ENCODE data around the gene SKIL.
A peak's percentile ranks its signal among the peaks of the same experiment; 100 is the strongest.

Gene SKIL

GRCh38 chr3:170397685-170398084, 40.2 kb downstream of the SKIL start:
- no peak for DNase-seq (ENCODE audit: low spot score)

GRCh38 chr3:170405101-170405500, 47.6 kb downstream of the SKIL start:
- DNase-seq (ENCODE audit: low spot score): no peak

- DNase-seq (ENCODE audit: low spot score): no peak
Observed at GRCh38 chr3:170410428-170411029, 53.0 kb downstream of the SKIL start.

GRCh38 chr3:170413291-170413690, 55.8 kb downstream of the SKIL start:
- no peak for DNase-seq (ENCODE audit: low spot score)

GRCh38 chr3:170414202-170414663, 56.7 kb downstream of the SKIL start:
- DNase-seq (ENCODE audit: low spot score): peak; percentile 59

GRCh38 chr3:170417090-170417489, 59.6 kb downstream of the SKIL start:
- no peak for DNase-seq (ENCODE audit: low spot score)

GRCh38 chr3:170418422-170419398, 61.2 kb downstream of the SKIL start, which contains the start of gene CLDN11:
Gene CLDN11 (plus strand): TSS chr3:170418868. CDS start chr3:170419067, 199 bp downstream.
- DNase-seq (ENCODE audit: low spot score): no peak

GRCh38 chr3:170419557-170420087, 62.1 kb downstream of the SKIL start:
- DNase-seq (ENCODE audit: low spot score): no peak

- DNase-seq (ENCODE audit: low spot score): no peak
Observed at GRCh38 chr3:170420307-170420821, 62.8 kb downstream of the SKIL start.

GRCh38 chr3:170421111-170421641, 63.7 kb downstream of the SKIL start:
- DNase-seq (ENCODE audit: low spot score): no peak

GRCh38 chr3:170421758-170422157, 64.2 kb downstream of the SKIL start:
- no peak for DNase-seq (ENCODE audit: low spot score)

- no peak for DNase-seq (ENCODE audit: low spot score)
Observed at GRCh38 chr3:170423001-170423615, 65.6 kb downstream of the SKIL start.

GRCh38 chr3:170424879-170425278, 67.4 kb downstream of the SKIL start:
- no peak for DNase-seq (ENCODE audit: low spot score)

GRCh38 chr3:170425491-170426239, 68.2 kb downstream of the SKIL start:
- no peak for DNase-seq (ENCODE audit: low spot score)

GRCh38 chr3:170426240-170426797, 68.8 kb downstream of the SKIL start:
- DNase-seq (ENCODE audit: low spot score): no peak

- DNase-seq (ENCODE audit: low spot score): no peak
Observed at GRCh38 chr3:170428095-170428494, 70.6 kb downstream of the SKIL start.

GRCh38 chr3:170429050-170429449, 71.5 kb downstream of the SKIL start:
- no peak for DNase-seq (ENCODE audit: low spot score)

- DNase-seq (ENCODE audit: low spot score): no peak
Observed at GRCh38 chr3:170431054-170431453, 73.5 kb downstream of the SKIL start.

GRCh38 chr3:170432416-170432815, 74.9 kb downstream of the SKIL start:
- no peak for DNase-seq (ENCODE audit: low spot score)

- DNase-seq (ENCODE audit: low spot score): no peak
Observed at GRCh38 chr3:170436697-170437096, 79.2 kb downstream of the SKIL start.

- no peak for DNase-seq (ENCODE audit: low spot score)
Observed at GRCh38 chr3:170437176-170437575, 79.7 kb downstream of the SKIL start.
